Liver (tissue), 9 donors: Measurements from ENCODE around the gene ALG1. TPM values are rescaled to one million over a fixed set of nuclear protein-coding genes. Genes with fewer than 3 reads are reported as not detected.
"Not testable (repeated sequence)": the region's sequence is repeated elsewhere in the genome, so short reads cannot be mapped to it uniquely, and the experiment has no call there.

Experiments
- DNase-seq: peaks from one replicate; pipeline ENCODE4 v3.0.0-alpha.2; 2017; ENCODE audit warnings: low spot score
- H3K27ac ChIP-seq, 2 donors: one replicate each; pipeline ENCODE4 v1.7.0; 2013; ENCODE audit warnings: inconsistent platforms in 2 of 2, low read length in 2 of 2, control low read depth in 1 of 2, low read depth in 1 of 2, mild to moderate bottlenecking in 1 of 2
- H3K27me3 ChIP-seq, 4 donors: one replicate each; pipeline versions ENCODE4 v1.6.1 to v1.7.0; 2013; ENCODE audit warnings: low read length in 3 of 4, inconsistent platforms in 1 of 4, mild to moderate bottlenecking in 1 of 4, moderate library complexity in 1 of 4; ENCODE audit not compliant: control insufficient read depth in 4 of 4, insufficient read depth in 4 of 4
- H3K36me3 ChIP-seq, 4 donors: one replicate each; pipeline versions ENCODE4 v1.6.1 to v1.7.0; 2013; ENCODE audit warnings: low read length in 3 of 4, mild to moderate bottlenecking in 3 of 4, low read depth in 1 of 4, moderate library complexity in 1 of 4; ENCODE audit not compliant: control insufficient read depth in 4 of 4, insufficient read depth in 3 of 4
- H3K4me1 ChIP-seq, 4 donors: one replicate each; pipeline versions ENCODE4 v1.6.1 to v1.7.0; 2013; ENCODE audit warnings: low read length in 3 of 4, mild to moderate bottlenecking in 3 of 4, moderate library complexity in 1 of 4; ENCODE audit not compliant: control insufficient read depth in 4 of 4, insufficient read depth in 4 of 4
- H3K4me3 ChIP-seq, 3 donors: one replicate each; pipeline versions ENCODE4 v1.6.1 to v1.7.0; 2013; ENCODE audit warnings: low read length in 3 of 3, control low read depth in 1 of 3, low read depth in 1 of 3, mild to moderate bottlenecking in 1 of 3
- H3K9ac ChIP-seq, 2 donors: one replicate each; pipeline ENCODE4 v1.7.0; 2013; ENCODE audit warnings: low read length in 2 of 2, mild to moderate bottlenecking in 2 of 2, moderate library complexity in 2 of 2, control low read depth in 1 of 2, low read depth in 1 of 2
- H3K9me3 ChIP-seq, 4 donors: one replicate each; pipeline versions ENCODE4 v1.6.1 to v1.7.0; 2013; ENCODE audit warnings: low read length in 3 of 4; ENCODE audit not compliant: control insufficient read depth in 4 of 4
- EGR1 ChIP-seq, 2 donors: IDR thresholded peaks; 2 replicates each; pipeline ENCODE4 v1.6.1; 2016 to 2018; ENCODE audit warnings: antibody characterized with exemption in 2 of 2, low read depth in 2 of 2
- FOXA1 ChIP-seq: IDR thresholded peaks from 2 replicates; pipeline ENCODE4 v1.6.1; 2016; ENCODE audit warnings: antibody characterized with exemption
- FOXA2 ChIP-seq: IDR thresholded peaks from 2 replicates; pipeline ENCODE4 v1.6.1; 2016; ENCODE audit warnings: antibody characterized with exemption
- HNF4G ChIP-seq: IDR thresholded peaks from 2 replicates; pipeline ENCODE4 v1.6.1; 2016; ENCODE audit warnings: antibody characterized with exemption
- JUND ChIP-seq, 2 donors: IDR thresholded peaks; 2 replicates each; pipeline ENCODE4 v1.6.1; 2016; ENCODE audit warnings: antibody characterized with exemption in 2 of 2
- TAF1 ChIP-seq: conservative IDR thresholded peaks from 2 replicates; pipeline ENCODE4 v1.6.1; 2016; ENCODE audit warnings: antibody characterized with exemption, mild to moderate bottlenecking
- YY1 ChIP-seq: IDR thresholded peaks from 2 replicates; pipeline ENCODE4 v1.6.1; 2016; ENCODE audit warnings: antibody characterized with exemption, mild to moderate bottlenecking
- WGBS: extraction: QIAGEN DNeasy Blood & Tissue Kit; methylation state at CpG from one replicate; pipeline ENCODE4 v1.1.7; 2013; 5-methylcytosine and 5-hydroxymethylcytosine counted together
- polyA plus RNA-seq, 2 donors: library from polyadenylated mRNA; stranded (reverse) in 1 of 2; unstranded in 1 of 2; fragments of 200-250 nt in 1 of 2; fragments of >200 nt in 1 of 2; fragmentation: Nextera tagmentation in 1 of 2; extraction: Ambion mirVana in 1 of 2; gene quantifications; one replicate each; pipeline versions ENCODE4 v1.2.1 to v1.2.3, GENCODE V29; 2013 to 2015
- total RNA-seq, 2 donors: library from RNA; depleted of rRNA; stranded (reverse); fragments of >200 nt; gene quantifications; one replicate each; pipeline ENCODE4 v1.2.3, GENCODE V29; 2014
- TF ChIP-seq, protein P1 (sequence below): IDR thresholded peaks from 2 replicates; pipeline ENCODE4 v1.6.1; 2016; ENCODE audit warnings: antibody characterized with exemption
- TF ChIP-seq, protein P2 (sequence below): IDR thresholded peaks from 2 replicates; pipeline ENCODE4 v1.6.1; 2016; ENCODE audit warnings: antibody characterized with exemption
- donor health status: healthy.
- donor health status: healthy.
- donor health status: healthy.
- donor health status: healthy.
- donor health status: healthy.

Gene ALG1
- total and polyA plus RNA-seq, 4 donors, result 18.9 to 25.4 (median 20.6) TPM

- Histone ChIP-seq H3K27ac (no peak overlapping the region), H3K36me3 (peaks cover 8 to 30% (median 15%) of the 10 kb centered on the region in 4 donors), H3K9me3 (no peaks in the 10 kb centered on the region), H3K4me1 (no peaks in the 10 kb centered on the region), H3K4me3 (no peak overlapping the region), H3K27me3 (no peaks in the 10 kb centered on the region), H3K9ac (no peak overlapping the region)
- TF ChIP-seq TAF1 (no peak), YY1 (no peak), HNF4G (no peak), FOXA2 (no peak), FOXA1 (no peak), JUND (IDR thresholded peaks at IDR 0.05) (no peak), EGR1 (IDR thresholded peaks at IDR 0.05; ENCODE audit: low read depth in 2 of 2) (no peak)
- TF ChIP-seq, protein P1, sequence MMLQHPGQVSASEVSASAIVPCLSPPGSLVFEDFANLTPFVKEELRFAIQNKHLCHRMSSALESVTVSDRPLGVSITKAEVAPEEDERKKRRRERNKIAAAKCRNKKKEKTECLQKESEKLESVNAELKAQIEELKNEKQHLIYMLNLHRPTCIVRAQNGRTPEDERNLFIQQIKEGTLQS, result no peak
- TF ChIP-seq, protein P2, sequence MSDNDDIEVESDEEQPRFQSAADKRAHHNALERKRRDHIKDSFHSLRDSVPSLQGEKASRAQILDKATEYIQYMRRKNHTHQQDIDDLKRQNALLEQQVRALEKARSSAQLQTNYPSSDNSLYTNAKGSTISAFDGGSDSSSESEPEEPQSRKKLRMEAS, result no peak
- DNase-seq, result no peak
- WGBS, result 92% methylated on average over 17 of the region's 17 CpGs
Measured at GRCh38 chr16:5078626-5079025, 7.0 kb downstream of the ALG1 start.

- not testable (repeated sequence) for H3K27ac ChIP-seq, DNase-seq, H3K4me3 ChIP-seq, H3K9me3 ChIP-seq, H3K9ac ChIP-seq, H3K4me1 ChIP-seq, H3K27me3 ChIP-seq
- H3K36me3 ChIP-seq, result peaks cover 6 to 30% (median 14%) of the 10 kb centered on the region in 4 donors
- 85% methylated on average over 12 of the region's 12 CpGs for WGBS
Measured at GRCh38 chr16:5080461-5080860, 8.8 kb downstream of the ALG1 start.

DNA sequence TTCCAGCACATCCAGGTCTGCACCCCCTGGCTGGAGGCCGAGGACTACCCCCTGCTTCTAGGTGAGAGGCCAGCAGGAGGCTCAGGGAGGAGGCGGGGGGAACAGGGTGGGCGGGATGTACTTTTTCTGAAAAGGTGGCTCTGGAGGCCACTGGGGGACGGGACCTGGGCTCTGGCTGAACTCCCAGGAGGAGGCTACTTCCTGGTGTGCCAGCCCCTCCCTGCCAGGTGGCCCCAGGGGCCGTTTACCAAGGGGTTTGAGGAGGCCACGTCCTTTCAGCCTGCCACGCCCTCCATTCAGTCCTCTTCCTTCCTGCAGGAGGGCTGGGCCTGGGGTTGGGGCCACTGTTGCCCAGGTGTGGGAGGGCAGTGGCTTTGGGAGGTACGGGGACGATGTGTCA lies 9.4 kb downstream of the ALG1 start:
- H3K4me1 ChIP-seq, DNase-seq, H3K4me3 ChIP-seq, H3K27me3 ChIP-seq, H3K27ac ChIP-seq, H3K9me3 ChIP-seq, H3K9ac ChIP-seq: not testable (repeated sequence)
- 79% methylated on average over 9 of the region's 9 CpGs for WGBS
- H3K36me3 ChIP-seq, result peaks cover 2 to 28% (median 10%) of the 10 kb centered on the region in 4 donors

GRCh38 chr16:5083646-5084045 lies 12.0 kb downstream of the ALG1 start:
- not testable (repeated sequence) for H3K4me3 ChIP-seq, H3K9me3 ChIP-seq, H3K9ac ChIP-seq, H3K27ac ChIP-seq, DNase-seq, H3K4me1 ChIP-seq, H3K27me3 ChIP-seq
- peaks cover 0 to 21% (median 3%) of the 10 kb centered on the region in 4 donors for H3K36me3 ChIP-seq
- 93% methylated on average over 9 of the region's 9 CpGs for WGBS

DNA sequence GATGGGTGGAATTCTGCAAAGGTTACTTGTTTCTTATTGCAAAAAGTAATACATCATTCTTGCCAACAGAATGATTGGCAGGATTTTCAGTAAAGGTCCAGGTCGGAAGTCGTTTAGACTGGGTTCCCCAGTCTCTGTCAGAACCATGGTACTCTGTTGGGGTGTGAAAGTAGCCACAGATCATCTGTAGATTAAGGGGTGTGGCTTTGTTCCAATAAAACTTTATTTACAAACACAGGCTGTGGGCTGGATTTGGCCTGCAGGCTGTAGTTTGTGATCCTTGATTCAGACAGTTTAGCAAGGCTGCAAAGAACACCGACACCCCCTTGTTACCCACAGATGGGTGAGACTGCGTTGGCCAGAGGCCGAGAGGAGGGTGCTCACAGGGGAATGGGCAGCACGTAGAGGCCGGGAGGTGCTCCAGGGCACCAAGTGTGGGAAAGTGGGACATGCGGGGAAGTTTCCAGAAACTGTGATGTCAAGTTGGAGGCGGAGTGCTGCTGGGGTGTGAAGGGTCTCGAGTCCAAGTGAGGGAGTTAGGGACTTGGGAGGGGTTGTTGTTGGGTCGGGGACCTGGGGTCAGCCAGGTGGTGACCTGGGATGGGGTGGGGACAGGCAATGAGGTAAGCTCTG lies 12.6 kb downstream of the ALG1 start:
- not testable (repeated sequence) for H3K4me1 ChIP-seq, DNase-seq, H3K27ac ChIP-seq, H3K9me3 ChIP-seq, H3K9ac ChIP-seq, H3K4me3 ChIP-seq, H3K27me3 ChIP-seq
- H3K36me3 ChIP-seq, result peaks cover 0 to 18% (median 3%) of the 10 kb centered on the region in 4 donors
- WGBS, result 87% methylated on average over 11 of the region's 11 CpGs
